ENCODE measurements around the gene ITIH5. TPM values are rescaled to one million over a fixed set of nuclear protein-coding genes. Genes with fewer than 3 reads are reported as not detected.

Gene ITIH5
- total and polyA plus RNA-seq, 2 of the 8 experiments (the other 6 are each of a cell fraction or from before 2014, with no cell fraction given): 5.8 to 7.6 TPM

DNA sequence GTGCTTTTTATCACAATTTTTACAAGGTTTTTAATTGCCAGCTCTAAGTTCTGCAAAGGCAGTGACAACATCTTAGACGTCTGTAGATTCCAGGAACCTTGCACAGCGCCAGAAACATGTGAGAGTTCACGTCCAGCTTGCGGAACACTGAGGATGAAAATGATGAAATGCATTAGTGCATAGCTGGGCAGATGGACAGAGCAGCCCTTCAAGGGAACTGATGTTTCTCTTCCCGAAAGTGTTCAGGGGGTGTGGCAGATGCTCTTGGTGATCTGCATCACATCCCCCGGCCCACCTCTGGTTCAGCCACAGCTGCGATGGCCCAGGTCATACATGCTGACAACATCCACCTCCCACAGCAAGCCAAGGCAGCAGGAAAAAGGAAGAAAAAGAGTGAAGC, 40.9 kb downstream of the ITIH5 start:
- Histone ChIP-seq H3K36me3 (ENCODE audit: control insufficient read depth in 2 of 4, insufficient read depth in 4 of 4, low read length in 3 of 4) (no peaks in the 10 kb centered on the region; a peak in 1 of 8 replicates), H3K27ac (ENCODE audit: low read depth, low read length) (no peak overlapping the region), H3K9me3 (ENCODE audit: insufficient read depth in 2 of 2, low read depth in 1 of 2, low read length in 1 of 2) (peaks cover 0 to 7% of the 10 kb centered on the region in 2 experiments; a peak in 2 of 4 replicates), H3K4me1 (replicated peaks in 1 of 4; ENCODE audit: control insufficient read depth in 3 of 4, insufficient read depth in 4 of 4, low read length in 3 of 4) (peaks cover 0 to 3% (median 0%) of the 10 kb centered on the region in 4 experiments; a peak in 1 of 7 replicates), H3K56ac (replicated peaks; ENCODE audit: insufficient read length, low read depth, low read length) (no peak overlapping the region), H2BK15ac (ENCODE audit: low read length) (no peak overlapping the region), H3K4me3 (ENCODE audit: extremely low read depth in 1 of 4, insufficient read depth in 2 of 4, low read depth in 3 of 4, low read length in 4 of 4) (no peak overlapping the region), H3K14ac (ENCODE audit: insufficient read length) (no peak overlapping the region), H2BK5ac (ENCODE audit: low read depth, low read length) (no peak overlapping the region), H2AFZ (ENCODE audit: low read length) (no peak overlapping the region), H2BK12ac (ENCODE audit: low read depth, low read length) (no peak overlapping the region), H3K4me2 (ENCODE audit: insufficient read depth in 1 of 2, low read depth in 2 of 2, low read length in 2 of 2) (no peak overlapping the region), H3K79me2 (ENCODE audit: control insufficient read depth in 1 of 2, insufficient read depth in 2 of 2, low read length in 2 of 2) (no peaks in the 10 kb centered on the region), H3K23me2 (ENCODE audit: low read depth, low read length) (no peaks in the 10 kb centered on the region), H2BK20ac (ENCODE audit: low read length) (no peak overlapping the region), H3K4ac (replicated peaks; ENCODE audit: insufficient read length, low read depth, low read length) (no peak overlapping the region), H3K23ac (ENCODE audit: insufficient read length) (no peak overlapping the region), H4K20me1 (replicated peaks in 1 of 2; ENCODE audit: control insufficient read depth in 1 of 2, insufficient read depth in 2 of 2, low read length in 2 of 2) (no peaks in the 10 kb centered on the region), H3K9ac (replicated peaks in 1 of 4; ENCODE audit: extremely low read depth in 1 of 4, low read depth in 3 of 4, low read length in 3 of 4) (no peak overlapping the region), H3K79me1 (ENCODE audit: low read depth, low read length) (no peaks in the 10 kb centered on the region), H4K8ac (ENCODE audit: extremely low read depth, insufficient read depth, low read length) (no peak overlapping the region), H4K91ac (replicated peaks; ENCODE audit: insufficient read length, low read length) (no peak overlapping the region), H2BK120ac (replicated peaks; ENCODE audit: low read depth, low read length) (no peak overlapping the region), H2AK5ac (ENCODE audit: low read depth, low read length) (0 out of 2 replicates have a peak overlapping the region, but pooled peaks have one; percentile 24), H3K27me3 (replicated peaks in 1 of 4; ENCODE audit: control insufficient read depth in 3 of 4, extremely low read depth in 1 of 4, insufficient read depth in 3 of 4, low read length in 3 of 4) (no peaks in the 10 kb centered on the region), H3K18ac (ENCODE audit: extremely low read depth, low read length) (no peak overlapping the region), H4K5ac (ENCODE audit: insufficient read length, low read depth, low read length) (no peak overlapping the region)
- FAIRE-seq (no peak), DNase-seq (ENCODE audit: low read depth in 1 of 2, low spot score in 2 of 2) (no peak)
- 82% methylated on average over 7 of the region's 7 CpGs; no CpG with 5 or more reads in 1 of the 2 experiments for WGBS, 2 experiments (ENCODE audit: extremely low coverage in 1 of 2, insufficient coverage in 1 of 2, insufficient read length in 1 of 2, insufficient replicate concordance in 2 of 2, low coverage in 1 of 2, low lambda C conversion rate in 2 of 2, missing lambda C conversion rate in 1 of 2)
- TF ChIP-seq, protein P1, sequence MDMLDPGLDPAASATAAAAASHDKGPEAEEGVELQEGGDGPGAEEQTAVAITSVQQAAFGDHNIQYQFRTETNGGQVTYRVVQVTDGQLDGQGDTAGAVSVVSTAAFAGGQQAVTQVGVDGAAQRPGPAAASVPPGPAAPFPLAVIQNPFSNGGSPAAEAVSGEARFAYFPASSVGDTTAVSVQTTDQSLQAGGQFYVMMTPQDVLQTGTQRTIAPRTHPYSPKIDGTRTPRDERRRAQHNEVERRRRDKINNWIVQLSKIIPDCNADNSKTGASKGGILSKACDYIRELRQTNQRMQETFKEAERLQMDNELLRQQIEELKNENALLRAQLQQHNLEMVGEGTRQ (IDR thresholded peaks at IDR 0.05; ENCODE audit: low read length): no peak
- no peak for TF ChIP-seq TCF12 (IDR thresholded peaks at IDR 0.05; ENCODE audit: low read depth, low read length)
- TF ChIP-seq, protein P2, sequence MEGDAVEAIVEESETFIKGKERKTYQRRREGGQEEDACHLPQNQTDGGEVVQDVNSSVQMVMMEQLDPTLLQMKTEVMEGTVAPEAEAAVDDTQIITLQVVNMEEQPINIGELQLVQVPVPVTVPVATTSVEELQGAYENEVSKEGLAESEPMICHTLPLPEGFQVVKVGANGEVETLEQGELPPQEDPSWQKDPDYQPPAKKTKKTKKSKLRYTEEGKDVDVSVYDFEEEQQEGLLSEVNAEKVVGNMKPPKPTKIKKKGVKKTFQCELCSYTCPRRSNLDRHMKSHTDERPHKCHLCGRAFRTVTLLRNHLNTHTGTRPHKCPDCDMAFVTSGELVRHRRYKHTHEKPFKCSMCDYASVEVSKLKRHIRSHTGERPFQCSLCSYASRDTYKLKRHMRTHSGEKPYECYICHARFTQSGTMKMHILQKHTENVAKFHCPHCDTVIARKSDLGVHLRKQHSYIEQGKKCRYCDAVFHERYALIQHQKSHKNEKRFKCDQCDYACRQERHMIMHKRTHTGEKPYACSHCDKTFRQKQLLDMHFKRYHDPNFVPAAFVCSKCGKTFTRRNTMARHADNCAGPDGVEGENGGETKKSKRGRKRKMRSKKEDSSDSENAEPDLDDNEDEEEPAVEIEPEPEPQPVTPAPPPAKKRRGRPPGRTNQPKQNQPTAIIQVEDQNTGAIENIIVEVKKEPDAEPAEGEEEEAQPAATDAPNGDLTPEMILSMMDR (IDR thresholded peaks at IDR 0.05; ENCODE audit: control extremely low read depth in 1 of 3, insufficient read depth in 1 of 3, low read depth in 1 of 3, low read length in 3 of 3): no peak
- TF ChIP-seq, protein P3, sequence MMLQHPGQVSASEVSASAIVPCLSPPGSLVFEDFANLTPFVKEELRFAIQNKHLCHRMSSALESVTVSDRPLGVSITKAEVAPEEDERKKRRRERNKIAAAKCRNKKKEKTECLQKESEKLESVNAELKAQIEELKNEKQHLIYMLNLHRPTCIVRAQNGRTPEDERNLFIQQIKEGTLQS (IDR thresholded peaks at IDR 0.05; ENCODE audit: insufficient read depth, low read depth, low read length): no peak
- POLR2A ChIA-PET (ENCODE audit: partially characterized antibody): no interaction called here
- CTCF ChIA-PET (ENCODE audit: partially characterized antibody): interaction anchor here (1.2 kb wide), 1 partner anchor 98 kb away, joined by 5 read pairs; no protein-coding TSS in a partner anchor

All from H1 (cell line).